Measurements from ENCODE around the gene DLL4. TPM values are rescaled to one million over a fixed set of nuclear protein-coding genes. Genes with fewer than 3 reads are reported as not detected.

Gene DLL4
- total RNA-seq, 1 experiment from 2014 or later: 1.5 TPM

- no peak for ATAC-seq
- Histone ChIP-seq H3K27ac (ENCODE audit: low read depth, low read length) (peak overlapping the region; percentile 26; the same call in 1 of the 2 replicates), H3K79me2 (ENCODE audit: insufficient read depth, low read length) (no peaks in the 10 kb centered on the region; the same call in 1 of the 2 replicates), H3K9ac (ENCODE audit: low read length) (no peak overlapping the region), H3K36me3 (ENCODE audit: control insufficient read depth in 1 of 2, insufficient read depth in 2 of 2, low read length in 2 of 2) (peaks cover 3 to 14% of the 10 kb centered on the region in 2 experiments; a peak in 2 of 4 replicates), H3K27me3 (ENCODE audit: insufficient read depth, low read length) (no peaks in the 10 kb centered on the region), H3K4me2 (ENCODE audit: low read length) (no peak overlapping the region), H3K4me1 (ENCODE audit: control insufficient read depth in 1 of 2, insufficient read depth in 2 of 2, low read length in 2 of 2) (peaks cover 32 to 40% of the 10 kb centered on the region in 2 experiments), H3K9me3 (ENCODE audit: control insufficient read depth in 1 of 2, insufficient read depth in 1 of 2, low read depth in 1 of 2, low read length in 2 of 2) (no peaks in the 10 kb centered on the region), H2AFZ (ENCODE audit: low read depth, low read length, poor library complexity, severe bottlenecking) (no peak overlapping the region), H3K9me2 (ENCODE audit: insufficient read depth) (no peaks in the 10 kb centered on the region), H3K4me3 (replicated peaks in 1 of 2; ENCODE audit: low read depth in 1 of 2, low read length in 2 of 2) (no peak overlapping the region), H4K20me1 (ENCODE audit: insufficient read depth) (no peaks in the 10 kb centered on the region)
- ChIA-PET CTCF (interaction anchor here (0.7 to 6.8 kb wide), 18 partner anchors 10 to 427 kb away, joined by 3 to 78 read pairs (median 4); partner anchors contain the start of genes CHAC1, DLL4, RHOV and VPS18), POLR2A (interaction anchor here (1.0 to 2.7 kb wide), 3 partner anchors 24 to 280 kb away, joined by 3 to 14 read pairs (median 4); partner anchors contain the start of genes CHAC1 and DLL4), RAD21 (ENCODE audit: low non-redundant PET in 1 of 2, low total read pairs in 2 of 2, uncharacterized antibody in 2 of 2, unreplicated experiment in 2 of 2) (interaction anchor here (0.5 to 2.0 kb wide), 5 partner anchors 26 to 284 kb away, joined by 3 to 9 read pairs (median 3); partner anchors contain the start of gene CHAC1 (in 1 of the 2))
- BruUV-seq (replicated peaks): no TSS peak
- intact Hi-C loops (cut with micrococcal nuclease): loop anchor here (1.0 kb wide), 1 partner anchor 280 kb away; no protein-coding TSS in a partner anchor
- DNase-seq (ENCODE audit: low read depth, low spot score): no peak
- TF ChIP-seq CBX3 (IDR thresholded peaks at IDR 0.05; ENCODE audit: low read depth) (no peak), JUND (IDR thresholded peaks at IDR 0.05) (no peak), MAX (IDR thresholded peaks at IDR 0.05) (no peak), REST (IDR thresholded peaks at IDR 0.05; ENCODE audit: low read depth) (no peak), YY1 (IDR thresholded peaks at IDR 0.05; ENCODE audit: extremely low read depth, insufficient replicate concordance, low read depth, low read length) (no peak), POLR2AphosphoS5 (IDR thresholded peaks at IDR 0.05; ENCODE audit: low read depth, low read length) (no peak), ZNF274 (IDR thresholded peaks at IDR 0.05; ENCODE audit: low read depth, low read length) (no peak), ELF1 (IDR thresholded peaks at IDR 0.05; ENCODE audit: borderline replicate concordance, low read depth) (no peak), EGR1 (IDR thresholded peaks at IDR 0.05; ENCODE audit: low read depth) (no peak), EZH2phosphoT487 (IDR thresholded peaks at IDR 0.05; ENCODE audit: borderline replicate concordance) (no peak), ZFX (IDR thresholded peaks at IDR 0.05) (no peak), TCF7L2 (IDR thresholded peaks at IDR 0.05; ENCODE audit: borderline replicate concordance, extremely low read depth, insufficient read depth, insufficient read length) (no peak), FOSL1 (IDR thresholded peaks at IDR 0.05; ENCODE audit: low read depth) (no peak), POLR2A (IDR thresholded peaks at IDR 0.05; ENCODE audit: borderline replicate concordance, extremely low read depth, insufficient read depth, insufficient read length) (no peak), CEBPB (IDR thresholded peaks at IDR 0.05; ENCODE audit: low read depth) (no peak), ZBTB33 (IDR thresholded peaks at IDR 0.05; ENCODE audit: extremely low read depth, insufficient replicate concordance, low read length) (no peak)
Observed at GRCh38 chr15:40904552-40905201, 24.5 kb upstream of the DLL4 start.

All from HCT116 (cell line).